NK-92 treated with Interleukin-12 subunit alpha and Interleukin-12 subunit beta, amount 100 ng/mL, for 24 hours (cell line): ENCODE results near the gene OR8B8.
"Not testable (repeated sequence)": the region's sequence is repeated elsewhere in the genome, so short reads cannot be mapped to it uniquely, and the experiment has no call there.

Experiments
- DNase-seq: peaks from one replicate; lab custom pipeline; 2025; lab: John Stamatoyannopoulos, UW

OR8B8 gene

DNA sequence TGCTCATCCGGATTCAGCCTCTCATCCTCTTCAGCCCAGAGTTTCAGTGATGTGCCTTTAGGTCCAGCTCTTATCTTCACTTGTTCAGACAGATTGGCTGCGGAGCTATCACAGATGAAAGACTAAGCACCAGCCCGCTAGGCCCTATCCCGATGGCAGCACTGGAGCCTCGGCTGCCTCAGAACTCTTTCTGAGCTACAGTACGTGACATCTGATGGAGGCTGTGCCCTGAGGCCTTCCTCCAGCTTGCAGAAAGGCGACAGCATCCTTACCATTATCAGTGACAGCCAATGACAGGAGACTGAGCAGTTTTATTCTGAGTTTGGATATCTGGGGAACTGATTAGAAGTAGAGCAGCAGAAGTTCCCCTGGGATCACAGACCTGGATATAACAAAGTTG is 4.0 kb downstream of the OR8B8 start:
- DNase-seq: no peak

GRCh38 chr11:124441081-124441480 is 4.4 kb downstream of the OR8B8 start:
- DNase-seq: no peak

DNA sequence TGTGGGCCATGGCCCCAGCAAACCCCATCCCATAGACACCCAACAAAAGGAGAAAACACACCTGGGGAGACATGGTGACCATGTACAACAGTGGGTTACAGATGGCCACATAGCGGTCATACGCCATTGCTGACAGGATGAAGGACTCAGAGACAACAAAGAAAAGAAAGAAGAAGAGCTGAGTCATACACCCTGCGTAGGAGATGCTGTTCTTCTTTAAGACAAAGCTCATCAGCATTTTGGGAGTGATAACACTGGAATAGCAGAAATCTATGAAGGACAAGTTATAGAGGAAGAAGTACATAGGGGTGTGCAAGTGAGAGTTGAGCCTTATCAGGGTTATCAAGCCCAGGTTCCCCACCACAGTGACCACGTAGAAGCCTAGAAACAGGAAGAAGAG is 4.9 kb downstream of the OR8B8 start:
- DNase-seq: no peak

DNA sequence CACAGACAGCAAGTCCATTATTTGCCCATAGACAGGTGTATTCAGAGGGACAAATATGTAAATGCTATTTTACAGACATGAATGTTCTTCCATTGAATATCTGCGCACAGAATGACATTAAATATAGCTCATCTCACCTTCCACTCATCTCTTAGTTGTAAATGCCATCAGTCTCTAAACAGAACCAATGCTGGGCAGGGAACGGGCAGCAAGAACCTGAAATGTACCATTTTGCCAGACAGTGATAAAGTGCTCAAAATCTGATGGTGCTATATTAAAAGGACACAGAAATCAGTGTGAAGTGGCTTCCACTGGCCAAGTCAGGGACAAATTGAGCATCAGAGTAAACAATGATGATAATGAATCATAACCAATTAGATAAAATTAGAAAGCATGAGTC is 10.8 kb downstream of the OR8B8 start:
- DNase-seq: no peak

GRCh38 chr11:124429599-124429998 is 15.9 kb downstream of the OR8B8 start:
- no peak for DNase-seq

GRCh38 chr11:124424384-124424921 is 21.0 kb downstream of the OR8B8 start, which contains the start of gene OR8B4:
Gene OR8B4, minus strand, starts transcription at chr11:124424871. Its CDS starts 0 bp downstream, at chr11:124424871.
- no peak for DNase-seq

- DNase-seq: no peak
These were observed 24.5 kb downstream of the OR8B8 start for GRCh38 chr11:124421043-124421442.

DNA sequence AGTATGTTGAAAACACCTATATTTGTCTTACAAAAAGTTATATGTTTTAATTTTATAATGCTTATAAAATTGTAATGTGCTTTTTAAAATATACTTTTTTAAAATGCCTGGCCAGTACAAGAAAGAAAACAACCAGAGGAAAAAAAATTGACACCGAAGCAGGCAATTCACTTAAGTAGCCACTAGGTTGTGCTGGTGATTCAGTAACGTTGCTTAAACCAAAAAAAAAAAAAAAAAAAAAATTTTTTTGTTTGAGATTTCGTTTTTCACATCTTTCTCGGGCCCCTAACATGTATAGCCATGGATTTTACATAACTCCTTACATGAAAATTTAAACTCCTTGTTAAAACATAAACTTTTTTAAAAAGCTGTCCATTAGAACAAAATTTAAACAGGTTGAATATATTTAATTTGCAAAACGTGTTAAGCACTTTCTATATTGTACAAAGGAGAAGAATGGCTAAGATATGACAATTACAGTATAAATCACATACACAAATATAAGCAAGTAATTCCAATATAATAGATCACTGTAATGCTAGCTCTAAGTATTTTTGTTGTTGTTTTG is 30.1 kb downstream of the OR8B8 start:
- DNase-seq: no peak

DNA sequence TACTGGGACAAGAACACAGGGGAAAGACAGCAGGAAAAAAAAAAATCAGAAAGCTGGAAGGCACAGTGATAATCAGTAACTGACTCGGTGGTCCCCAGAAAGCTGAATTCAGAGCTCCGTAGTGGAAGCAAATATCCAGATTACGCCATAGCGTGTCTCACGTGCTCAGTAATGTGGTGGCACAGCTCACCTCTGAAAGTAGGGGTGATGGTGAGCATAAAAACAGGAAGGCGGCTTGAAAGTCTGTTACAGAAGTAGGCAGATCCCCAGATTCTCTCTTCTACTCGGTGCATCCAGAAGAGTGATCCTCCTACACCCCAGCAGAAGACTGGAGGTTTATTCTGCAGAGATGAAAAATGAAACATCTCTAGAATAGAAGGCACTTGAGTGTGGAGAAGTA is 35.6 kb downstream of the OR8B8 start:
- DNase-seq: no peak

- DNase-seq: no peak
These were observed 39.9 kb downstream of the OR8B8 start for GRCh38 chr11:124405581-124405980.

DNA sequence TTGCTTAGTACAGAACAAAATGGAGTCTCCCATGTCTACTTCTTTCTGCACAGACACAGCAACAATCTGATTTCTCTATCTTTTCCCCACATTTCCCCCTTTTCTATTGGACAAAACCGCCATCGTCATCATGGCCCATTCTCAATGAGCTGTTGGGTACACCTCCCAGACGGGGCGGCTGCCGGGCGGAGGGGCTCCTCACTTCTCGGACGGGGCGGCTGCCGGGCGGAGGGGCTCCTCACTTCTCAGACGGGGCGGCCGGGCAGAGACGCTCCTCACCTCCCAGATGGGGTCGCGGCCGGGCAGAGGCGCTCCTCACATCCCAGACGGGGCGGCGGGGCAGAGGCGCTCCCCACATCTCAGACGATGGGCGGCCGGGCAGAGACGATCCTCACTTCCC is 42.3 kb downstream of the OR8B8 start:
- not testable (repeated sequence) for DNase-seq

- DNase-seq: peak; percentile 21
These were observed 43.1 kb downstream of the OR8B8 start for GRCh38 chr11:124402326-124402922.

DNA sequence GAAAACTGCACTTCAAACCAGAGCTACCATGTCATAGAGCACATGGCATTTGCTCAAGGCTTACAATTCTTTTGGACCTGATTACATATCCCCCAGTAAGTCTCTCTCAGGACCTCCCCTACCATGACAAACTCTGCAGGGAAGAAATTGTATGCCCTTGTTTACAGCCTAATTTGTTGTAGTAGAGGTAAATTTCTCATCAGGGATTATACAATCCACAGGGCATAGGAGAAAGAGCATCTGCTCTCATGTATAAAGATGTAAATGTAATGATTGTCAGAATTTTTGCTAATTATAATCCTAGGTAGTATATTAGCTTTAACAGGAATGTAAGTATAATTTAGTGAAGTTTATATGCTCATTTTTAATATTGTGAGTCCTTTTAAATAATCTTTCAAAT is 46.6 kb downstream of the OR8B8 start, which contains the start of gene OR8B3:
TSS of gene OR8B3 (minus strand) at position 101 of the 400 bp plus-strand sequence. CDS start 1,673 bp downstream, outside the sequence.
- DNase-seq: no peak

DNA sequence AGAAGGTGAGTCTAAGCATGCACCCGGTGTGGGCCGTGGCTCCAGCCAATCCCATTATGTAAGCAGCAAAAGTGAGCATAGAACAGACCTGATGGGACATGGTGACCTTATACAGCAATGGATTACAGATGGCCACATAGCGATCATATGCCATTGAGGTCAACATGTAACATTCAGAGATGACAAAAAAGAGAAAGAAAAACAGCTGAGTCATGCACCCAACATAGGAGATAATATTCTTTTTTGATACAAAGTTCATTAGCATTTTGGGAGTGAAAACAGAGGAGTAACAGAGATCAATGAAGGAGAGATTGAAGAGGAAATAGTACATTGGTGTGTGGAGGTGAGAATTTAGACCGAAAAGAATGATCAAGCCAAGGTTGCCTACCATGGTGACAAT is 48.6 kb downstream of the OR8B8 start:
- not testable (repeated sequence) for DNase-seq

- no peak for DNase-seq
These were observed 51.1 kb downstream of the OR8B8 start for GRCh38 chr11:124394408-124394807.
